K562 (cell line): ENCODE measurements around the gene MED16. TPM values are rescaled to one million over a fixed set of nuclear protein-coding genes. Genes with fewer than 3 reads are reported as not detected.
A peak's percentile ranks its signal among the peaks of the same experiment; 100 is the strongest.

Experiments
- ATAC-seq: fragments of 200-7000 bp; cut with Tn5 transposase; 3 replicates; pipeline ENCODE4 v1.9.1; 2020; ENCODE audit warnings: moderate library complexity
- BruUV-seq: library from RNA; stranded (reverse); fragments of 400-500 nt; replicated peaks from 2 replicates; lab custom pipeline; 2021; lab: Mats Ljungman, UMichigan
- CTCF ChIA-PET: fragments of 300-600 bp; formaldehyde crosslinking; extraction: SDS; loops from one replicate; lab custom pipeline; 2021; ENCODE audit warnings: low intra/inter-chr PET ratio; lab: Yijun Ruan, JAX
- POLR2A ChIA-PET: fragments of 300-600, 350-650 bp; sonication (Branson Sonifier 250); formaldehyde crosslinking; extraction: SDS; loops from one replicate; lab custom pipeline; 2021; ENCODE audit warnings: antibody characterized with exemption, inconsistent platforms; lab: Yijun Ruan, JAX
- DNase-seq, 4 experiments: peaks; one replicate each; pipeline versions ENCODE4 v3.0.0 to v3.0.0-alpha.2; 2011 to 2018; ENCODE audit warnings: low spot score in 3 of 4, mixed read lengths in 3 of 4; ENCODE audit errors: extremely low read depth in 1 of 4
- FAIRE-seq: peaks from 2 replicates; lab custom pipeline; 2011; peaks lifted over from hg19 to GRCh38; lab: Jason Lieb, UNC
- H2AFZ ChIP-seq: 2 replicates; pipeline ENCODE4 v1.6.0; 2011; ENCODE audit warnings: low read depth, low read length, control low read depth, inconsistent platforms
- H3K27ac ChIP-seq: fragments of 200-600 bp; 3 replicates; pipeline ENCODE4 v1.8.0; 2011; ENCODE audit warnings: low read depth, mild to moderate bottlenecking, control low read depth, inconsistent platforms, low read length, moderate library complexity, mixed read lengths; ENCODE audit errors: extremely low read depth
- H3K27me3 ChIP-seq, 2 experiments: fragments of 300-600 bp in 1 of 2; 2 replicates in 1 of 2; 3 replicates in 1 of 2; pipeline versions ENCODE4 v1.6.0 to v1.8.0; 2011; ENCODE audit warnings: inconsistent platforms in 2 of 2, low read length in 2 of 2, mild to moderate bottlenecking in 1 of 2, mixed read lengths in 1 of 2, moderate library complexity in 1 of 2; ENCODE audit not compliant: control insufficient read depth in 2 of 2, insufficient read depth in 2 of 2
- H3K36me3 ChIP-seq: fragments of 300-600 bp; 3 replicates; pipeline ENCODE4 v1.8.0; 2011; ENCODE audit warnings: mild to moderate bottlenecking, low read length, inconsistent platforms; ENCODE audit not compliant: control insufficient read depth, insufficient read depth
- H3K4me1 ChIP-seq, 2 experiments: fragments of 200-600 bp in 1 of 2; replicated peaks in 1 of 2; 2 replicates in 1 of 2; 3 replicates in 1 of 2; pipeline versions ENCODE4 v1.5.1 to v1.8.0; 2011; ENCODE audit warnings: inconsistent platforms in 2 of 2, low read length in 2 of 2, mild to moderate bottlenecking in 1 of 2, mixed read lengths in 1 of 2, moderate library complexity in 1 of 2; ENCODE audit not compliant: control insufficient read depth in 2 of 2, insufficient read depth in 2 of 2
- H3K4me2 ChIP-seq: 2 replicates; pipeline ENCODE4 v1.6.1; 2011; ENCODE audit warnings: low read length, control low read depth, inconsistent platforms, mixed read lengths; ENCODE audit not compliant: insufficient read depth
- H3K4me3 ChIP-seq: fragments of 200-600 bp; sonication (generic), shearing (Covaris generic); 2 replicates; pipeline ENCODE4 v1.5.1; 2016; ENCODE audit warnings: control low read depth, inconsistent platforms
- H3K79me2 ChIP-seq: fragments of 200-600 bp; 3 replicates; pipeline ENCODE4 v1.8.0; 2011; ENCODE audit warnings: low read length, inconsistent platforms; ENCODE audit not compliant: control insufficient read depth, insufficient read depth
- H3K9ac ChIP-seq, 2 experiments: 2 replicates each; pipeline versions ENCODE4 v1.6.0 to v1.6.1; 2011; ENCODE audit warnings: low read depth in 2 of 2, low read length in 2 of 2, control low read depth in 1 of 2, inconsistent platforms in 1 of 2, mild to moderate bottlenecking in 1 of 2, mixed read lengths in 1 of 2; ENCODE audit not compliant: insufficient read depth in 1 of 2
- H3K9me1 ChIP-seq: one replicate; pipeline ENCODE4 v1.6.0; 2011; ENCODE audit warnings: inconsistent platforms, mild to moderate bottlenecking, low read length, moderate library complexity; ENCODE audit not compliant: control insufficient read depth, insufficient read depth
- H3K9me3 ChIP-seq: replicated peaks from 2 replicates; pipeline ENCODE4 v1.5.1; 2011; ENCODE audit warnings: low read depth, low read length, inconsistent platforms; ENCODE audit not compliant: control insufficient read depth, insufficient read depth
- H4K20me1 ChIP-seq: replicated peaks from 2 replicates; pipeline ENCODE4 v1.6.1; 2011; ENCODE audit warnings: low read length, inconsistent platforms, mixed read lengths; ENCODE audit not compliant: control insufficient read depth, insufficient read depth
- CBFB ChIP-seq: sonication (generic); formaldehyde crosslinking; IDR thresholded peaks from 2 replicates; pipeline ENCODE4 v1.4.0; 2020; ENCODE audit warnings: mild to moderate bottlenecking, missing genetic modification reagents
- FOXM1 ChIP-seq, 2 experiments: fragments of 450-650 bp in 1 of 2; sonication (generic) in 1 of 2; formaldehyde crosslinking in 1 of 2; IDR thresholded peaks; 2 replicates each; pipeline versions ENCODE4 v1.6.1 to v1.9.0; 2017 to 2022; ENCODE audit warnings: low read depth in 2 of 2, mild to moderate bottlenecking in 2 of 2, missing genetic modification reagents in 1 of 2, moderate library complexity in 1 of 2
- GABPB1 ChIP-seq: sonication (generic); formaldehyde crosslinking; IDR thresholded peaks from 2 replicates; pipeline ENCODE4 v1.8.0; 2022; ENCODE audit warnings: mild to moderate bottlenecking, missing genetic modification reagents
- IRF2 ChIP-seq: sonication (generic); formaldehyde crosslinking; IDR thresholded peaks from 2 replicates; pipeline ENCODE4 v1.8.1; 2022; ENCODE audit warnings: mild to moderate bottlenecking, missing genetic modification reagents
- POLR2A ChIP-seq: fragments of 450-650 bp; conservative IDR thresholded peaks from 2 replicates; pipeline ENCODE4 v1.6.1; 2016
- POLR2B ChIP-seq: fragments of 450-650 bp; IDR thresholded peaks from 2 replicates; pipeline ENCODE4 v1.6.1; 2018; ENCODE audit warnings: low read depth; ENCODE audit not compliant: partially characterized antibody
- POLR2G ChIP-seq: fragments of 200-400 bp; formaldehyde crosslinking; IDR thresholded peaks from 2 replicates; pipeline ENCODE4 v1.6.1; 2017; ENCODE audit warnings: low read depth, mild to moderate bottlenecking, antibody characterized with exemption, low read length, moderate library complexity
- RBFOX2 ChIP-seq: fragments of 200-400 bp; formaldehyde crosslinking; IDR thresholded peaks from 2 replicates; pipeline ENCODE4 v1.6.1; 2017; ENCODE audit warnings: low read depth, mild to moderate bottlenecking, low read length, moderate library complexity
- SP1 ChIP-seq: sonication (generic); formaldehyde crosslinking; IDR thresholded peaks from 2 replicates; pipeline ENCODE4 v1.8.1; 2022; ENCODE audit warnings: mild to moderate bottlenecking, missing genetic modification reagents
- ZFP1 ChIP-seq: fragments of 450-650 bp; formaldehyde crosslinking; IDR thresholded peaks from 2 replicates; pipeline ENCODE4 v1.4.0; 2020; ENCODE audit warnings: mild to moderate bottlenecking, mixed read lengths
- ZNF699 ChIP-seq: fragments of 250-450 bp; sonication (Bioruptor Pico); IDR thresholded peaks from 2 replicates; pipeline ENCODE4 v1.8.0; 2021; ENCODE audit warnings: mild to moderate bottlenecking, moderate library complexity; ENCODE audit not compliant: insufficient replicate concordance
- WGBS: fragments of 100-300 bp; shearing (Covaris generic); methylation state at CpG from one replicate; pipeline ENCODE4 v1.1.6; 2016; ENCODE audit warnings: low coverage, mixed read lengths; ENCODE audit not compliant: insufficient coverage; ENCODE audit errors: missing lambda C conversion rate; 5-methylcytosine and 5-hydroxymethylcytosine counted together
- in situ Hi-C: fragments of 300-500 bp; cut with MboI; formaldehyde crosslinking; loops from 4 replicates; pipeline ENCODE4 v1.15.0; 2018; ENCODE audit warnings: inconsistent platforms, mixed read lengths
- intact Hi-C: fragments of 100-400 bp; cut with micrococcal nuclease; formaldehyde crosslinking; loops from 2 replicates; pipeline ENCODE4 v1.14.2; 2022
- polyA plus RNA-seq, 8 experiments: library from polyadenylated mRNA; depleted of rRNA in 4 of 8; stranded (reverse) in 5 of 8; unstranded in 3 of 8; fragments of >200 nt; fragmentation: Nextera tagmentation in 2 of 8; fragmentation: Illumina TruSeq in 1 of 8; extraction: Ambion mirVana in 2 of 8; extraction: Trizol in 1 of 8; gene quantifications; 2 replicates each; pipeline versions ENCODE4 v1.2.1 to v1.2.3, GENCODE V29; 2011 to 2014; ENCODE audit warnings: inconsistent platforms in 1 of 8, missing spikeins in 1 of 8
- total RNA-seq, 7 experiments: library from RNA; depleted of rRNA in 6 of 7; stranded (reverse); fragments of >200 nt in 6 of 7; fragmentation: Illumina TruSeq in 2 of 7; extraction: Trizol in 2 of 7; gene quantifications; 2 replicates each; pipeline versions ENCODE4 v1.2.1 to v1.2.3, GENCODE V29; 2011 to 2021; ENCODE audit warnings: low replicate concordance in 1 of 7
- TF ChIP-seq, protein P1 (sequence below), 2 experiments: fragments of 450-650 bp; formaldehyde crosslinking in 1 of 2; IDR thresholded peaks; 2 replicates each; pipeline versions ENCODE4 v1.4.0 to v1.6.1; 2014 to 2020; ENCODE audit warnings: mild to moderate bottlenecking in 2 of 2, borderline replicate concordance in 1 of 2, low read depth in 1 of 2
- TF ChIP-seq, protein P2 (sequence below), 3 experiments: fragments of 200-800 bp in 1 of 3; sonication (Bioruptor generic) in 1 of 3; sonication (generic) in 1 of 3; formaldehyde crosslinking in 1 of 3; IDR thresholded peaks; 2 replicates each; pipeline versions ENCODE4 v1.6.1 to v1.8.0; 2016 to 2022; ENCODE audit warnings: mild to moderate bottlenecking in 2 of 3, missing compliant biosample characterization in 2 of 3, missing genetic modification characterization in 2 of 3, missing genetic modification reagents in 1 of 3

MED16 gene
- total and polyA plus RNA-seq, 9 of the 15 experiments (the other 6 are each of a cell fraction or from before 2014, with no cell fraction given), result 0.89 to 59.9 (median 8.6) TPM

DNA sequence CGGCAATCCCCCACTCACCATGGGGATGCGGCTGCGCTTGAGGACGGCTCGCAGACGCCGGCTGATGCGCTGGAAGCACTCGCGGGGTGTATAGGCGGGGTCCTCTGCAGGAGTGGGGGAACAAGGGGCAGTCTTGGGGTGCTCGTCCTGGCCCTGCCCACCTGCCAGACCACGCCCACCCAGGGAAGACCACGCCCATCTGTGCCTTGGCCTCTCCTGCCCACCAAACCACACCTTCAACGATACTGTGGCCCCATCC, 7.0 kb upstream of the MED16 start:
- POLR2A ChIA-PET, result no interaction called here
- Histone ChIP-seq H3K36me3 (peaks cover 64% of the 10 kb centered on the region; the same call in 2 of the 3 replicates), H3K79me2 (peaks cover 47% of the 10 kb centered on the region), H3K9me3 (no peaks in the 10 kb centered on the region), H3K9ac (peak overlapping the region in 1 of 2 experiments; percentile 61; a peak in 2 of 4 replicates), H4K20me1 (peaks cover 12% of the 10 kb centered on the region), H2AFZ (no peak overlapping the region), H3K4me2 (peak overlapping the region; percentile 24; the same call in 1 of the 2 replicates), H3K4me1 (peaks cover 37 to 77% of the 10 kb centered on the region in 2 experiments), H3K4me3 (no peak overlapping the region), H3K9me1 (peaks cover 5% of the 10 kb centered on the region), H3K27me3 (no peaks in the 10 kb centered on the region), H3K27ac (no peak overlapping the region; the same call in 2 of the 3 replicates)
- no peak for FAIRE-seq
- intact Hi-C loops (no loop called here), in situ Hi-C loops (no loop called here)
- WGBS, result 44% methylated on average over 15 of the region's 15 CpGs
- CTCF ChIA-PET, result no interaction called here
- no peak for DNase-seq
- peak; percentile 46 for ATAC-seq
- BruUV-seq, result no TSS peak
- TF ChIP-seq POLR2G, result peak; percentile 83
- TF ChIP-seq IRF2 (CRISPR knock-in tag), result no peak
- TF ChIP-seq ZNF699 (CRISPR knock-in tag), result no peak
- peak; percentile 53; the same call in 1 of the 2 replicates for TF ChIP-seq CBFB (CRISPR knock-in tag)
- TF ChIP-seq POLR2A, result peak; percentile 42; the same call in 1 of the 2 replicates
- no peak for TF ChIP-seq ZFP1 (CRISPR knock-in tag)
- 0 out of 2 replicates have a peak, but pooled peaks have one; percentile 3 for TF ChIP-seq GABPB1
- TF ChIP-seq, protein P1, sequence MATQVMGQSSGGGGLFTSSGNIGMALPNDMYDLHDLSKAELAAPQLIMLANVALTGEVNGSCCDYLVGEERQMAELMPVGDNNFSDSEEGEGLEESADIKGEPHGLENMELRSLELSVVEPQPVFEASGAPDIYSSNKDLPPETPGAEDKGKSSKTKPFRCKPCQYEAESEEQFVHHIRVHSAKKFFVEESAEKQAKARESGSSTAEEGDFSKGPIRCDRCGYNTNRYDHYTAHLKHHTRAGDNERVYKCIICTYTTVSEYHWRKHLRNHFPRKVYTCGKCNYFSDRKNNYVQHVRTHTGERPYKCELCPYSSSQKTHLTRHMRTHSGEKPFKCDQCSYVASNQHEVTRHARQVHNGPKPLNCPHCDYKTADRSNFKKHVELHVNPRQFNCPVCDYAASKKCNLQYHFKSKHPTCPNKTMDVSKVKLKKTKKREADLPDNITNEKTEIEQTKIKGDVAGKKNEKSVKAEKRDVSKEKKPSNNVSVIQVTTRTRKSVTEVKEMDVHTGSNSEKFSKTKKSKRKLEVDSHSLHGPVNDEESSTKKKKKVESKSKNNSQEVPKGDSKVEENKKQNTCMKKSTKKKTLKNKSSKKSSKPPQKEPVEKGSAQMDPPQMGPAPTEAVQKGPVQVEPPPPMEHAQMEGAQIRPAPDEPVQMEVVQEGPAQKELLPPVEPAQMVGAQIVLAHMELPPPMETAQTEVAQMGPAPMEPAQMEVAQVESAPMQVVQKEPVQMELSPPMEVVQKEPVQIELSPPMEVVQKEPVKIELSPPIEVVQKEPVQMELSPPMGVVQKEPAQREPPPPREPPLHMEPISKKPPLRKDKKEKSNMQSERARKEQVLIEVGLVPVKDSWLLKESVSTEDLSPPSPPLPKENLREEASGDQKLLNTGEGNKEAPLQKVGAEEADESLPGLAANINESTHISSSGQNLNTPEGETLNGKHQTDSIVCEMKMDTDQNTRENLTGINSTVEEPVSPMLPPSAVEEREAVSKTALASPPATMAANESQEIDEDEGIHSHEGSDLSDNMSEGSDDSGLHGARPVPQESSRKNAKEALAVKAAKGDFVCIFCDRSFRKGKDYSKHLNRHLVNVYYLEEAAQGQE (IDR thresholded peaks at IDR 0.05; ENCODE audit: borderline replicate concordance), result no peak
- TF ChIP-seq, protein P1 (CRISPR knock-in tag; IDR thresholded peaks at IDR 0.05; ENCODE audit: low read depth), result 0 out of 2 replicates have a peak, but pooled peaks have one; percentile 28
- no peak for TF ChIP-seq FOXM1 (IDR thresholded peaks at IDR 0.05; ENCODE audit: low read depth)
- 0 out of 2 replicates have a peak, but pooled peaks have one; percentile 47 for TF ChIP-seq FOXM1 (CRISPR knock-in tag; IDR thresholded peaks at IDR 0.05; ENCODE audit: low read depth)
- peak; percentile 33; the same call in 1 of the 2 replicates for TF ChIP-seq SP1 (CRISPR knock-in tag)
- no peak for TF ChIP-seq POLR2B
- TF ChIP-seq, protein P2, sequence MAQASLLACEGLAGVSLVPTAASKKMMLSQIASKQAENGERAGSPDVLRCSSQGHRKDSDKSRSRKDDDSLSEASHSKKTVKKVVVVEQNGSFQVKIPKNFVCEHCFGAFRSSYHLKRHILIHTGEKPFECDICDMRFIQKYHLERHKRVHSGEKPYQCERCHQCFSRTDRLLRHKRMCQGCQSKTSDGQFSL (CRISPR knock-in tag; IDR thresholded peaks at IDR 0.05), result peak; percentile 44; the same call in 1 of the 2 replicates
- TF ChIP-seq, protein P2 (tag; IDR thresholded peaks at IDR 0.05), result no peak
- peak; percentile 49 for TF ChIP-seq RBFOX2
